Neural progenitor cell (in vitro differentiated cells): ENCODE data around the gene CTDSP2.
"Not testable (repeated sequence)": the region's sequence is repeated elsewhere in the genome, so short reads cannot be mapped to it uniquely, and the experiment has no call there.

Source experiments
- CTCF ChIP-seq: fragments of 200-600 bp; sonication (generic); IDR thresholded peaks from 2 replicates; pipeline ENCODE4 v1.5.1; 2017; ENCODE audit warnings: antibody characterized with exemption, mild to moderate bottlenecking
- EZH2phosphoT487 ChIP-seq: fragments of 200-600 bp; sonication (generic); IDR thresholded peaks from 2 replicates; pipeline ENCODE4 v1.6.1; 2017; ENCODE audit warnings: antibody characterized with exemption

GRCh38 chr12:57820119-57820518 lies 26.4 kb downstream of the CTDSP2 start:
- TF ChIP-seq CTCF, EZH2phosphoT487: not testable (repeated sequence)
